ENCODE results near the gene TREH.

- TF ChIP-seq, protein P1, sequence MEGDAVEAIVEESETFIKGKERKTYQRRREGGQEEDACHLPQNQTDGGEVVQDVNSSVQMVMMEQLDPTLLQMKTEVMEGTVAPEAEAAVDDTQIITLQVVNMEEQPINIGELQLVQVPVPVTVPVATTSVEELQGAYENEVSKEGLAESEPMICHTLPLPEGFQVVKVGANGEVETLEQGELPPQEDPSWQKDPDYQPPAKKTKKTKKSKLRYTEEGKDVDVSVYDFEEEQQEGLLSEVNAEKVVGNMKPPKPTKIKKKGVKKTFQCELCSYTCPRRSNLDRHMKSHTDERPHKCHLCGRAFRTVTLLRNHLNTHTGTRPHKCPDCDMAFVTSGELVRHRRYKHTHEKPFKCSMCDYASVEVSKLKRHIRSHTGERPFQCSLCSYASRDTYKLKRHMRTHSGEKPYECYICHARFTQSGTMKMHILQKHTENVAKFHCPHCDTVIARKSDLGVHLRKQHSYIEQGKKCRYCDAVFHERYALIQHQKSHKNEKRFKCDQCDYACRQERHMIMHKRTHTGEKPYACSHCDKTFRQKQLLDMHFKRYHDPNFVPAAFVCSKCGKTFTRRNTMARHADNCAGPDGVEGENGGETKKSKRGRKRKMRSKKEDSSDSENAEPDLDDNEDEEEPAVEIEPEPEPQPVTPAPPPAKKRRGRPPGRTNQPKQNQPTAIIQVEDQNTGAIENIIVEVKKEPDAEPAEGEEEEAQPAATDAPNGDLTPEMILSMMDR (IDR thresholded peaks at IDR 0.05; ENCODE audit: insufficient read depth, low read depth, low read length): peak; percentile 39
- no peak for TF ChIP-seq EZH2 (IDR thresholded peaks at IDR 0.05; ENCODE audit: insufficient read depth, low read length)
Measured at GRCh38 chr11:118689852-118690552, 10.6 kb upstream of the TREH start.
